Femur (tissue), 1 donor: ENCODE measurements around the gene CXorf51B.
"Not testable (repeated sequence)": the region's sequence is repeated elsewhere in the genome, so short reads cannot be mapped to it uniquely, and the experiment has no call there.

Source experiments
- DNase-seq: peaks from one replicate; pipeline ENCODE4 v3.0.0-alpha.2; 2017

The CXorf51B gene

GRCh38 chrX:146809471-146809870 is at the start of gene CXorf51B:
Gene CXorf51B, plus strand, starts transcription at chrX:146809771. Its CDS starts 21 bp downstream, at chrX:146809792.
- DNase-seq = not testable (repeated sequence)

- not testable (repeated sequence) for DNase-seq
Measured at GRCh38 chrX:146814644-146815043, 5.1 kb downstream of the CXorf51B start, which contains the start of gene CXorf51A. Gene CXorf51A, minus strand, starts transcription at chrX:146814744. Its CDS starts 21 bp downstream, at chrX:146814723.

- no peak for DNase-seq
Measured at GRCh38 chrX:146831994-146832393, 22.4 kb downstream of the CXorf51B start.

- DNase-seq = no peak
Measured at GRCh38 chrX:146854281-146854680, 44.7 kb downstream of the CXorf51B start.
